Neural cell (in vitro differentiated cells): ENCODE results near the gene TTC22. TPM values are rescaled to one million over a fixed set of nuclear protein-coding genes. Genes with fewer than 3 reads are reported as not detected.
A peak's percentile ranks its signal among the peaks of the same experiment; 100 is the strongest.

Experiments
- H2AFZ ChIP-seq: fragments of 200-600, 300-800 bp; sonication (generic), shearing (Covaris generic); 2 replicates; pipeline ENCODE4 v1.6.0; 2014; ENCODE audit warnings: low read depth, mild to moderate bottlenecking, antibody characterized with exemption, low read length, moderate library complexity
- H3F3A ChIP-seq: fragments of 200-600 bp; shearing (Covaris generic); 2 replicates; pipeline ENCODE4 v1.6.1; 2016; ENCODE audit warnings: mild to moderate bottlenecking, moderate library complexity, mixed read lengths, antibody characterized with exemption, low read length; ENCODE audit not compliant: insufficient read depth, poor library complexity, severe bottlenecking
- H3K27ac ChIP-seq: fragments of 200-600, 300-800 bp; sonication (generic), shearing (Covaris generic); 2 replicates; pipeline ENCODE4 v1.5.1; 2014; ENCODE audit warnings: mild to moderate bottlenecking, low read length, moderate library complexity
- H3K27me3 ChIP-seq: fragments of 300-800, 200-600 bp; sonication (generic), shearing (Covaris generic); 2 replicates; pipeline ENCODE4 v1.6.0; 2014; ENCODE audit warnings: mild to moderate bottlenecking, low read depth, low read length, moderate library complexity; ENCODE audit not compliant: insufficient read depth
- H3K36me3 ChIP-seq: fragments of 300-800, 200-600 bp; sonication (generic), shearing (Covaris generic); 2 replicates; pipeline ENCODE4 v1.5.1; 2014; ENCODE audit warnings: mild to moderate bottlenecking, antibody characterized with exemption, low read length, moderate library complexity; ENCODE audit not compliant: insufficient read depth
- H3K4me2 ChIP-seq: fragments of 300-800, 200-600 bp; sonication (generic), shearing (Covaris generic); 2 replicates; pipeline ENCODE4 v1.6.0; 2014; ENCODE audit warnings: mild to moderate bottlenecking, low read length
- H3K4me3 ChIP-seq: fragments of 300-800, 200-600 bp; sonication (generic), shearing (Covaris generic); 2 replicates; pipeline ENCODE4 v1.5.1; 2014; ENCODE audit warnings: mild to moderate bottlenecking, low read length, moderate library complexity
- H3K79me2 ChIP-seq: fragments of 200-600 bp; shearing (Covaris generic); replicated peaks from 2 replicates; pipeline ENCODE4 v1.6.0; 2014; ENCODE audit warnings: mild to moderate bottlenecking, low read length, moderate library complexity; ENCODE audit not compliant: insufficient read depth
- H3K9ac ChIP-seq: fragments of 300-800, 200-600 bp; sonication (generic), shearing (Covaris generic); 2 replicates; pipeline ENCODE4 v1.6.1; 2016; ENCODE audit warnings: mild to moderate bottlenecking, low read length, mixed read lengths
- H3K9me2 ChIP-seq: fragments of 200-600 bp; shearing (Covaris generic); 2 replicates; pipeline ENCODE4 v1.6.1; 2016; ENCODE audit warnings: mild to moderate bottlenecking, low read length, mixed read lengths; ENCODE audit not compliant: insufficient read depth
- H3K9me3 ChIP-seq: fragments of 200-600, 300-800 bp; sonication (generic), shearing (Covaris generic); 2 replicates; pipeline ENCODE4 v1.6.1; 2016; ENCODE audit warnings: mild to moderate bottlenecking, mixed run types, low read length, moderate library complexity, mixed read lengths
- H4K20me1 ChIP-seq: fragments of 200-600 bp; shearing (Covaris generic); 2 replicates; pipeline ENCODE4 v1.6.1; 2016; ENCODE audit warnings: mild to moderate bottlenecking, mixed run types; ENCODE audit not compliant: insufficient read depth
- CTCF ChIP-seq: fragments of 450-650 bp; IDR thresholded peaks from 2 replicates; pipeline ENCODE4 v1.5.1; 2014; ENCODE audit warnings: antibody characterized with exemption, mild to moderate bottlenecking, moderate library complexity; ENCODE audit not compliant: poor library complexity, severe bottlenecking
- EP300 ChIP-seq: fragments of 450-650 bp; conservative IDR thresholded peaks from 2 replicates; pipeline ENCODE4 v1.6.1; 2014; ENCODE audit warnings: antibody characterized with exemption, mild to moderate bottlenecking, moderate library complexity; ENCODE audit not compliant: poor library complexity, severe bottlenecking
- EZH2 ChIP-seq: fragments of 200-600, 300-800 bp; shearing (Covaris generic), sonication (generic); IDR thresholded peaks from 2 replicates; pipeline ENCODE4 v1.6.1; 2014; ENCODE audit warnings: antibody characterized with exemption, low read length, borderline replicate concordance, mild to moderate bottlenecking; ENCODE audit not compliant: insufficient read depth, poor library complexity, severe bottlenecking
- MXI1 ChIP-seq: fragments of 450-650 bp; conservative IDR thresholded peaks from 2 replicates; pipeline ENCODE4 v1.6.1; 2014; ENCODE audit warnings: antibody characterized with exemption, mild to moderate bottlenecking; ENCODE audit not compliant: poor library complexity, severe bottlenecking
- POLR2AphosphoS5 ChIP-seq: IDR thresholded peaks from 2 replicates; pipeline ENCODE4 v1.6.1; 2012
- RAD21 ChIP-seq: fragments of 450-650 bp; conservative IDR thresholded peaks from 2 replicates; pipeline ENCODE4 v1.6.1; 2014; ENCODE audit warnings: antibody characterized with exemption, mild to moderate bottlenecking, moderate library complexity
- REST ChIP-seq: IDR thresholded peaks from 2 replicates; pipeline ENCODE4 v1.6.1; 2012; ENCODE audit warnings: borderline replicate concordance
- SMC3 ChIP-seq: fragments of 450-650 bp; conservative IDR thresholded peaks from 2 replicates; pipeline ENCODE4 v1.6.1; 2014; ENCODE audit warnings: antibody characterized with exemption, mild to moderate bottlenecking, moderate library complexity; ENCODE audit not compliant: poor library complexity
- TAF1 ChIP-seq: IDR thresholded peaks from 2 replicates; pipeline ENCODE4 v1.6.1; 2012; ENCODE audit warnings: low read depth
- polyA plus RNA-seq: library from polyadenylated mRNA; depleted of rRNA; stranded (reverse); fragments of >200 nt; gene quantifications from 2 replicates; pipeline ENCODE4 v1.2.3, GENCODE V29; 2014

The TTC22 gene
- polyA plus RNA-seq, 1 donor from 2014 or later = not detected

- H3K9me3 ChIP-seq = no peaks in the 10 kb centered on the region
- no peak overlapping the region for H3K4me3 ChIP-seq
- H3K36me3 ChIP-seq = no peaks in the 10 kb centered on the region
- no peak overlapping the region for H3K9ac ChIP-seq
- no peaks in the 10 kb centered on the region for H3K79me2 ChIP-seq
- H2AFZ ChIP-seq = no peak overlapping the region
- TF ChIP-seq EZH2 (no peak), RAD21 (no peak), POLR2AphosphoS5 (no peak), MXI1 (no peak), REST (no peak), SMC3 (no peak), EP300 (no peak), TAF1 (no peak), CTCF (no peak)
- H4K20me1 ChIP-seq = no peaks in the 10 kb centered on the region
- H3K4me2 ChIP-seq = no peak overlapping the region
- peaks cover 34% of the 10 kb centered on the region for H3K27me3 ChIP-seq
- no peak overlapping the region for H3K27ac ChIP-seq
- H3K9me2 ChIP-seq = no peaks in the 10 kb centered on the region
- H3F3A ChIP-seq = no peaks in the 10 kb centered on the region
Observed at GRCh38 chr1:54782156-54782555, 19.0 kb downstream of the TTC22 start.

- Histone ChIP-seq H3F3A (no peaks in the 10 kb centered on the region), H3K9me3 (no peaks in the 10 kb centered on the region), H3K4me2 (no peak overlapping the region), H3K27me3 (peaks cover 34% of the 10 kb centered on the region), H4K20me1 (no peaks in the 10 kb centered on the region), H3K9me2 (no peaks in the 10 kb centered on the region), H3K79me2 (no peaks in the 10 kb centered on the region), H3K27ac (no peak overlapping the region), H2AFZ (no peak overlapping the region), H3K9ac (no peak overlapping the region), H3K4me3 (peak overlapping the region; percentile 13), H3K36me3 (no peaks in the 10 kb centered on the region)
- TF ChIP-seq EZH2 (no peak), SMC3 (no peak), CTCF (no peak), POLR2AphosphoS5 (no peak), REST (no peak), TAF1 (no peak), MXI1 (no peak), EP300 (no peak), RAD21 (no peak)
Observed at GRCh38 chr1:54781023-54781723, 19.9 kb downstream of the TTC22 start.
